Kidney tubule cell (primary cell): ENCODE results near the gene PDS5B.
A peak's percentile ranks its signal among the peaks of the same experiment; 100 is the strongest.
"Not testable (repeated sequence)": the region's sequence is repeated elsewhere in the genome, so short reads cannot be mapped to it uniquely, and the experiment has no call there.

Source experiments
- DNase-seq: peaks from one replicate; pipeline ENCODE4 v3.0.0-alpha.2; 2018; ENCODE audit warnings: low spot score

PDS5B gene

DNA sequence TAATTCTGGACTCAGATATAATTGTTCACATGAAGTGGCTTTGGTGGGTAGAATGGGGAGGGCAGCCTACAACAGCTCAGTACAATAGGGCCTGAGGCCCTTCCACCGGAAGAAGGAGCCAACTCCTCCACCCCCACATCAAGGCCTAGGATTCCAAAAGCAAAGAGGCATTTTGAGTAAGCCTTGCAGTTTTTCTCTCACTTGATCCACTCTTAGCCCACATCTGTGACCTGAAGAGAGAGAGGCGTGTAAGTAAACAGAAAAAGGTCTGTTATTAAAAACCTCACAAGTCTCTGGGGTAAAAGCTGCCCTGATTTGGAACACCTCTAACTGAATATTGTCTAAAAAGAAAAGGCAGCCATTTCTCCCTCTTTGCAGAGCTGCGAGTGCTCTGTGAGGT lies 215.9 kb downstream of the PDS5B start:
- no peak for DNase-seq

DNA sequence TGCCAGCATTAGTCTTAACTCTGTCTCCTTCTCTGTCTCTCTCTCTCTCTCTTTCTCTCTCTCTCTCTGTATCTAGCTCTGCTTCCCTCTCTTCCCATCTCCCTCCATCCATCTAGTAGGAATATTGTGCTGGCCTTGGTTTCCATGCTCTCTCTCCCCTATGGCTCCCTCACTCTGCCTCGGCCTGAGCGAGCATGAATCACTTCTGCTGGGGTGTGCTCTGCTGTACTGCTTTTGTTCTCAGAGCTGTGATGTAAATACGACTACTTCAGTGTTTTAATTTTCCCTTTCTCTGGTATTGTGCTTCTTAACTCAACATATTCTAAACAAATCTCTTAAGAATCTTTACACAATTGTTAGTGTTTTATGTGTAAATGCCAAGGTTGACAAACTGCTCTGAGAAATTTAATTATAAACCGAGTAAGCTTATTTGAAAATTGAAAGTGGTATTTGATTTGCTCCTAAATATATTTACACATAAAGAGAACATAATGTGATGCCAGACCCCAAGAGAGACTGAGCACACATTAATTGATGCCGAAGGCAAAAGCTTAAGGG lies 218.5 kb downstream of the PDS5B start:
- DNase-seq = peak; percentile 9

DNA sequence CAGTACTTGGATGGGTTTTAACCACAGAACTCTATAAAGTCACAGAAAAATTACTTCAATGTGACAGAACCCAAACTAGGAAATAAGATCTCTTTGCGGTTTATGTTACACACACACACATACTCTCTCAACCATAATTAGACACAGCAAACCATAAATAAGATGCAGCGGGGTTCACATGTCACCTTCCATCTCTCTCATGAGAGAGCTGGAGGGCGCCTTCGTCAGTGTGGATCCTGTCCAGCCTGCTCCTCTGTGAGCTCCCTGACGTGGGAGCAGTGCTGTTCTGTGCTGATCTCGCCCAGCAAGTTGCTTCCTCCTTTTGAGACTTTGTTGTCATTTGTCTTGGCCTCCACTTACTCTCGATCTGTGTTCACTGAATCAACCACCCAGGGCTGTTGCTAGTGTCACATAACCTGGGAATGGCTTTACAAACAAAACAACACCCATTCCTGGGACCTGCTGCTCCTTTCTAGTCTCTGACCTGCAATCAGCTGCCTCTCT lies 225.1 kb downstream of the PDS5B start:
- DNase-seq = peak; percentile 26

DNA sequence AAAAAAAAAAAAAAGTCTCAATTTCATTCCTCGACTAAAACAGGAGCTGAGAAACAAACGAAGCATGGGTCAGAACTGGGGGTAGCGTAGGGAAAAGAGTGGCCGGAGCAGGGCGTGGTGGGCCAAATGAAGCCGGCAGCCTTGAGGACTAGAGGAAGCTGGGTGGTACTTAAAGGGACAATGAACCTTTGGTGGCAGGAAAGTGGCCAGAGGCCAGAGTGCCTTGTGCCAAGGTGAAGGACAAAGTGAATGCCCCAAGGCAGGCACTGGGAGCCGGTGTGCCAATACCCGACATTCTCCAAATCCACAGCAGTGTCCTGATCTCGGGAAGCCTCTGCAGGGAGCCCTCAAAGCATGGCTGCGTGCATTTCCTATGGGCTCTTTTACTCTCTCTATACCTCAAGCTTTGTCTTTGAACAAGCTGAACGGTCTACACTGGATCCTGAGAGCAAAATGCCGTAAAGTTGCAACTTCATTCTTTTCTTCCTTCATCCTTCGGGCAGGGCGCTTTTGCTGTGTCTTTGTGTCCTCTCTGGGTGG lies 235.0 kb downstream of the PDS5B start:
- no peak for DNase-seq

DNA sequence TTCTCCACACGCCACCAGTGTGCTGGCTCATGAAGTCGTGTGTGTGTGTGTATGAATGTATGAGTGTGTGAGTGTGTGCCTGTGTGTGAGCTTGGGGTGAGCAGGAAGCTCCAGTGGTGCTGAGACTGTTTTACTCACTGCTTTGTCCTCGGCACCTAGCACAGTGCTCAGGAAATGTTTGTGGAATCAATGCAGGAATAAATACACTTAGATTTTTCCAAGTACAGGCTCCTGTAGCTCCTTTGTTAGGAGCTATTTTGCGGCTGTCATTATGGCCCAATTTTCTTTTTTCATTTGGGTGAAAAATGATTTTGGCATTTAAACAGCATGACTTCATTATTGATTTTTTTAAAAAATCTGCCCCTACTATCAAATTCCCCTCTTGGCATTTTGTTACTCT lies 236.5 kb downstream of the PDS5B start:
- DNase-seq = no peak

DNA sequence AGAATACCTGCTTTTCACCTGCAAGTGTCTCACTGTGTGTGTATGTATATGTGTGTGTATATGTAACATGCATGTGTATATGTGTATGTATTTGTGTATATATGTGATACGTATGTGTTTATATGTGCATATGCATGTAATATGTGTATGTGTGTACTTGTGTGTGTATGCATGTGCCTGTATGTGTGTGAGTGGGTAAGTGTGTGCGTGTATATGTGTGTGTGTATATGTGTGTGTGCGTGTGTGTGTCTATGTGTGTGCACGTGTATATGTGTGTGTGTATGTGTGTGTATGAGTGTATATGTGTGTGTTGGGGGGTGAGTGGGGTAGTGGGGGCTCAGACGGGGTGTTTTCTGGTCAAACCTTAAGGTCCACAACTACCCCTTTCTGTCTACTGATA lies 237.3 kb downstream of the PDS5B start:
- no peak for DNase-seq

DNA sequence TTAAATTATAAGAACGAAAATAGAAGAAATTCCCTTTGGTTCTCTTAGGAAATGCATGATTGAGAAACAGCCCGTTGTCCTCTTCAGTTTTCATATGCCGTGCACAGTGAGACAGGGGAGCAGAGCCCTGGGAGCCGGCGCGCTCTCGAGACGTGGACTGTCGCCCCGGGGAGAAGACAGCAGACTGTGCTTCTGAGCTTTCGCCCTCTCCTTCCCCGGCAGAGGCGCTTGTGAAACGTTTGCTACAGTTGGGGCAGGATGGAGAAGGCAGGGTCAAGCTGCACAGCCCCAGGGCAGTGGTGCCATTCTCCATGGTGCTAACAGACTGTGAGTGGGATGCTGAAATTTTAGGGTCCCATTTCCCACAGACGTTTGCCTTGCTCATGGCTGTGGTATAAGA lies 237.8 kb downstream of the PDS5B start:
- DNase-seq = no peak

DNA sequence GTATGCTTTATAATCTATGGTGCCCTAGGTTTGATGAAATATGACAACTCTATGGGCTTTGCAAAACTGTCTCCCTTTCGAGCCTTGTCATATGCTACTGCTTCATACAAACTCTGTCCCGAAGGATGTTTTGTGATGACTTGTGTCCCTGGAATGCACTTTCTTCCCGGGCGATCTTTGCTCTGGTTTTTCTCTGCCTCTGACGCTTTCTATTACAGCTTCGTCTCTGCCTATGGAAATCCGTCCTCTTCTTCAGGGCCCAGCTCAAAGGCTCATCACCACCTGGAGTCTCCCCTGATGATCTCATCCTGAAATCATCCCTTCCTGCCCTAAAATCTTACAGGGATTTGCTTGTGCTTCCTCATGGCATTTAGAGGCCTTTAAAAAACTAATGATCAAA lies 238.4 kb downstream of the PDS5B start:
- peak; percentile 96 for DNase-seq

DNA sequence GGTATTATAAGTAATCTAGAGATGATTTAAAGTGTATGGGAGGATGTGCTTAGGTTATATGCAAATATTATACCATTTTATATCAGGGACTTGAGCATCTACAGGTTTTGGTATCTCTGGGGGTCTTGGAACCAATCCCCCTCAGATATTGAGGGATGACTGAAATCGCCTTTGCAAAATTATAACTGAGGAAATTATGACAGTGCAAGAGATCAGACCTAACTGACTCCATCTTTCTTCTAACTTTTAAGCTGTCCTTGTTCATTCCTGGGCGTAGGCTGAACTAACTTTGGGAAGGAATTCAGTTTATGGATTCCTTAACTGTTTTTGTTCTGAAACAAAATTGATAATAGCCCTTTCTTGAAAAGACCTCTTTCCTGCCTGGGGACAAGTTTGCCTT lies 239.2 kb downstream of the PDS5B start:
- no peak for DNase-seq

DNA sequence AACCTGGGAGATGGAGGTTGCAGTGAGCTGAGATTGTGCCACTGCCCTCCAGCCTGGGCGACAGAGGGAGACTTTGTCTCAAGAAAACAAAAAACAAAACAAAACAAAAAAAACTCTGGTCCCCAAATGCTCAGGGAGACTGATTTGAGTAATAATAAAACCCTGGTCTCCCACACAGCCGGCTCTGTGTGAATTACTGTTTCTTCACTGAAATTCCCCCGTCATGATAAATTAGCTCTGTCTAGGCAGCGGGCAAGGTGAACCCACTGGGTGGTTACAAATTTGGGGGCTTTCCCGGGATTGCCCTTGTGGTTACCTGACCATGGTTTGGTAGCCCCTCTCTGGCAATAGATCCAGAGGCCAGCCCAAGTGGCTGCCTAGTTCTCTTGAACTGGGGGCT lies 240.1 kb downstream of the PDS5B start:
- DNase-seq = not testable (repeated sequence)
